ENCODE data around the gene TNF.

Gene TNF

GRCh38 chr6:31575335-31575901, at the start of gene TNF:
Gene TNF, plus strand, starts transcription at chr6:31575565. Its CDS starts 177 bp downstream, at chr6:31575742.
- no peak for DNase-seq (ENCODE audit: low read depth, low spot score)
- no peak within 1 kb of the TSS for H3K27ac ChIP-seq

- H3K27ac ChIP-seq = no peak overlapping the region
- no peak for DNase-seq (ENCODE audit: low read depth, low spot score)
Measured at GRCh38 chr6:31525932-31526591, 49.3 kb upstream of the TNF start.

DNA sequence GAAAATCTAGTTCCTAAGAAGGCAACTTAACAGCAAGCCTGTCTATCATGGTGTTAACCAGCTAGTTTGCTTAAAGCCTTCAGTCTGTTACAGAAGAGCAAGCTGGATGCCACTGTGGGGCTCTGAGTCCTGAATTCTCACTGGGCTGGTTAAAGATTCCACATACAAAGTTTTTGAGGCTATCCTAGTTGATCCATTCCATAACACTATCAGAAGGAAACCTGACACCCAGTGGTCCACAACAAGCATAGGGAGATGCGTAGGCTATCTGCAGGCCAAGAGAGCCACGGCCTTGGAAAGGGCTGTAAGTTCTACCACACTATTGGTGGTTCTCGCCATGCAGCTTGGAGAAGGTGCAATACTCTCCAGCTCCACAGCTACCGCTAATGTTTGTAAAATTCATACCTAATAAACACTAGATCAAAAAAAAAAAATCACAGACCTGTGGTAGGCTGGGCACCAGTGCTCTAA, 47.0 kb upstream of the TNF start:
- no peak overlapping the region for H3K27ac ChIP-seq
- DNase-seq (ENCODE audit: low read depth, low spot score) = no peak

DNA sequence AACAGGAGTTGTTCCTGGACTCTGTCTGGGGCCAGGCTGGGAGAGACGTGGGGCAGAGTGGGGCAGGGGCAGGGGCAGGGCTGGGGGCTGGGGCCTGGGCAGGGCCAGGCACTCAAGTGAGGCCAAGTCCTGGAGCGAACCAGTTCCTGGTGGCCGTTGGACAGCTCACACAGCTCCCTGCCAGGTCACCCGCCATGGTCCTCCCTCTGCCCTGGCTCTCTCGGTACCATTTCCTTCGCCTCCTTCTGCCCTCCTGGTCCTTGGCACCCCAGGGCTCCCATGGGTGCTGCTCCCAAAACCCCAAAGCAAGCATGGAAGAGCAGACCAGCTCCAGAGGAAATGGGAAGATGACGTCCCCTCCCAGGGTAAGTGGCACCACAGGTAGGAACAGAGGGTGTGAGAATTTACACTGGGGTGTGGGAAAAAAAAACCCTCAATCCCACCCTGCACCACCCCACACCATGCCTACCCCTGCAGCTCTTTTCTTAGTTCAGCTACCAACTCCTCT, 46.5 kb upstream of the TNF start, which contains the start of gene MCCD1:
TSS of gene MCCD1 (plus strand) at position 142 of the 508 bp plus-strand sequence. CDS start at position 195, 53 bp downstream.
- no peak within 1 kb of the TSS for H3K27ac ChIP-seq
- DNase-seq (ENCODE audit: low read depth, low spot score) = no peak

DNA sequence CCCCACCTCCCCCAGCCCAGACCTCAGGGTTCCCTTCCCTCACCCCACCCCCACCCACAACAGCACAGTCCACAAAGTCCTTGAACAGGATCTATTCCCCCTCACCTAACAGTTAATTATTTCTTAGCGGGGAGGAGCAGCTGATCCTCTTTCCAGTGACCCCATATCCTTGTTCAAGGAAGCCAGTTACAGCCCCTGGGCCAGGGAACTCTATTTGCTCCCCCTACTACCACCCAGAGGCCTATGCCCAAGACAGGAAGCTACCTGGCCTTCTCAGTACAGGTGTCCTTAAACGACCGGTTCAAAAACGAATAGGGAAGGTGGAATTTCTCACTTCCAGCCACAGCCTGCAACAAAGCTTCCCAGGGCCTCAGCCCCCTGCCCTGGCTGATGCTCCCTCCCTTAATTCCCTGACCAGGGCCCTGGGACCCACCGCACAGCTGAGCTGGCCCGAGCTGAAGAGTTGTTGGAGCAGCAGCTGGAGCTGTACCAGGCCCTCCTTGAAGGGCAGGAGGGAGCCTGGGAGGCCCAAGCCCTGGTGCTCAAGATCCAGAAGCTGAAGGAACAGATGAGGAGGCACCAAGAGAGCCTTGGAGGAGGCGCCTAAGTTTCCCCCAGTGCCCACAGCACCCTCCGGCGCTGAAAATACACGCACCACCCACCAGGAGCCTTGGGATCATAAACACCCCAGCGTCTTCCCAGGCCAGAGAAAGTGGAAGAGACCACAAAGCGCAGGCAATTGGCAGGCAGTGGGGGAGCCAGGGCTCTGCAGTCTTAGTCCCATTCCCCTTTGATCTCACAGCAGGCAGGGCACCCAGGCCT, 45.8 kb upstream of the TNF start:
- no peak for DNase-seq (ENCODE audit: low read depth, low spot score)
- no peak overlapping the region for H3K27ac ChIP-seq

DNA sequence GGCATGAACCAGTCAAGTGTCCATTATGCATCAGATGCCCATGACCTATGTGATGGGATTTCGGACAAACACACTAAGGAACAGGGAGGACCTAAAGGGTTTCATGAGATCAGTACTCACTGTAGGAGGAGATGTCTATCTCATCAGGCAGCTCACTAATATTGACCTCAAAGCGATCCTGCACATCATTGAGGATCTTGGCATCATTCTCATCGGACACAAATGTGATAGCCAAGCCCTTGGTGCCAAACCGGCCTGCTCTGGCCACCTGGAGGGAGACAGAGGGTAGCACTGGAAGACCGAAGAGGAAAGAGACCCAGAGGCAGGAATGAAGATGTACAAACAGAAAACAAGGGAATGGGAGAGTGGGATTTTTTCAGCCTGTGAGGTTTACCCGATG, 44.7 kb upstream of the TNF start:
- no peak overlapping the region for H3K27ac ChIP-seq
- no peak for DNase-seq (ENCODE audit: low read depth, low spot score)

GRCh38 chr6:31531162-31531561, 44.2 kb upstream of the TNF start:
- no peak for DNase-seq (ENCODE audit: low read depth, low spot score)
- H3K27ac ChIP-seq = no peak overlapping the region

DNA sequence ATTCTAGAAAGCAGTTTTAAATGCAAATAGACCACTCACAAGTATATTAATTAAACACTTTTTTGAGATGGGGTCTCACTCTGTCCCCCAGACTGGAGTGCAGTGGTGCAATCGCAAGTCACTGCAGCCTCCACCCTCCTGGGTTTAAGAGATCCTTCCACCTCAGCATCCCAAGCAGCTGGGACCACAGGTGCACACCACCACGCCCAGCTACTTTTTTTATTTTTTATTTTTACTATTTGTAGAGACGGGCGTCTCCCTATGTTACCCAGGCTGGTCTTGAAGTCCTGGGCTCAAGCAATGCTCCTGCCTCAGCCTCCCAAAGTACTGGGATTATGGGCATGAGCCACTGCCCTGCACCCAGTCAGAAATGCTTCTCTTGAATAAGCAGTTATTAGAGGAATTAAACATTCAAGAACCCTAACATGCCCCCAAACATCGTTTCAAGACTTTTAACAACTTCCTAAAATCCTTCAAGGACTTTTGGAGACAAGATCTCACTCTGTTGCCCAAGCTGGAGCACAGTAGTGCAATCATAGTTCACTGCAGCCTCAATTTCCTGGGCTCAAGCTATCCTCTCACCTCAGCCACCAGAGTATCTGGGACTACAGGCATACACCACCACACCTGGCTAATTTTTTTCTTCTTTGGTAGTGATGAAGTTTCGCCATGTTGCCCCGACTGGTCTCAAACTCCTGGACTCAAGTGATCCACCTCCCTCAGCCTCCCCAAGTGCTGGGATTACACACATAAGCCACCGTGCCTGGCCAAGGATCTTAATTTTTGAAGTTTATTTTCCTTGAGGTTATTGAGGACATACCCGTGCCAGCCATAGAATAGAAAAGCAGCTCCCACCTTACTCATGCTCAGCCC, 43.4 kb upstream of the TNF start:
- DNase-seq (ENCODE audit: low read depth, low spot score) = no peak

DNA sequence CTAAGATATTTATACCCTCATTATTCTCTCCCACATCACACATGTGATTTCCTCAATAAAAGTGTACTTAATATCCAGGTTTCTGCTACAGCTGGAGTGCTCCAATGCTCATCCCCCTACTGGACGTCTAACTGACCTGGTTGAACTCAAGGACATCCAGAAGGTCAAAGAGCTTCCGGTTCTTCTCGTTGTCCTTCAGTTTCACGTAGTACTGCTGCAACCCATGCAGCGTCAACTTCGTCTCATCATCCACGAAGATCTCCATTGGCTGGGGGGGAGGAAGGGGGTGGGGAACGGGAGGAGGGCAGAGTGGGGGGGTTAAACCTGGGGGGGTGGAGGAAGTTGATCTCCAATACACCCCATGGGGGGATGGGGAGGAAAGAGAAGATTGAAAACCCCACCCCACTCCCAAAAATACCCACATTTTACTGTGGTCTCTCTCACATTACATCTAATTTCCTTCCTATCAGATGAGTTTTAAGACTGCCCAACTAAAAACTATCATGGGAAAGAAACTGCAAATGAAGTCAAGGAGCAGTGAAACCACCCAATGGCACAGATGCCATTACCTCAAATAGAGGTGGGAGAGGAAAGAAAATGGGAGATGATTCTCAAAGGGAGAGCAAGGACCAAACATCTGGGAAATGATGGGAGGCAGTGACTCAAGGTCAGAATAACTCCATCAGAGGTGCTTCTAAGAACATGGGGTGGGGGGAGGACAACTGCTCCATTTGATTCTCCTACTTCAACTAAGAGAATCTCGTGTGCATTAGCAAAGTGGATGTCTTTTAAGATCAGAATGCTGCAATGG, 42.5 kb upstream of the TNF start:
- no peak overlapping the region for H3K27ac ChIP-seq
- DNase-seq (ENCODE audit: low read depth, low spot score) = no peak

More for the DNA sequence above, 43.4 kb upstream of the TNF start:
- no peak overlapping the region for H3K27ac ChIP-seq

DNA sequence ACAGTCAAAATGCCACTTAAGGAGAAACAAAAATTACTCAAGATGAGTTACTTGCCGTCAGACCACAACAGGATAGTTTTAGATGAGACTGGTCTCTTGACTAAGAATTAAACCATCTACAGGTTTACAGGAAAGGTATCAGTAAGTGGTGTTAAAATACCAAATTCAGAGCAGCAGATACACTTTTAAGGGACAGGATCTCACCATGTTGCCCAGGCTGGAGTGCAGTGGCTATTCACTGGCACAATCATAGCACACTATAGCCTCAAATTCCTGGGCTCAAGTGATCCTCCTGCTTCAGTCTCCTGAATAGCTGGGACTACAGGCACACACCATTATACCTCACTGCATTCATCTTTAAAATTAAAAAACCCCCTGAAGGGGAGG, 41.9 kb upstream of the TNF start:
- DNase-seq (ENCODE audit: low read depth, low spot score) = no peak
- H3K27ac ChIP-seq = no peak overlapping the region

DNA sequence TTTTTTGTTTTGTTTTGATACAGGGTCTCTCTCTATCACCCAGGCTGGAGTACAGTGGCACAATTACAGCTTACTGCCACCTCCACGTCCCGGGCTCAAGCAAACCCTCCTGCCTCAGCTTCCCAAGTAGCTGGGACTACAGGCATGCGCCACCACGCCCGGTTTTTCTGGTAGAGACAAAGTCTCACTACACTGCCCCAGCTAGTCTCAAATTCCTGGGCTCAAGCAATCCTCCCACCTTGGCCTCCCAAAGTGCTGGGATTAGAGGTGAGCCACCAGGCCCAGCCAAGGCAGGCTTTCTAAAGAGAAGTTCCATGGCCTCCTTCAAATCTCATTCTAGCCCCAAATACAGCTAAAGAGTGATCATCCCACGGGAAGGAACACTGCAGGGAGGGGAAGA, 41.4 kb upstream of the TNF start:
- no peak overlapping the region for H3K27ac ChIP-seq

DNA sequence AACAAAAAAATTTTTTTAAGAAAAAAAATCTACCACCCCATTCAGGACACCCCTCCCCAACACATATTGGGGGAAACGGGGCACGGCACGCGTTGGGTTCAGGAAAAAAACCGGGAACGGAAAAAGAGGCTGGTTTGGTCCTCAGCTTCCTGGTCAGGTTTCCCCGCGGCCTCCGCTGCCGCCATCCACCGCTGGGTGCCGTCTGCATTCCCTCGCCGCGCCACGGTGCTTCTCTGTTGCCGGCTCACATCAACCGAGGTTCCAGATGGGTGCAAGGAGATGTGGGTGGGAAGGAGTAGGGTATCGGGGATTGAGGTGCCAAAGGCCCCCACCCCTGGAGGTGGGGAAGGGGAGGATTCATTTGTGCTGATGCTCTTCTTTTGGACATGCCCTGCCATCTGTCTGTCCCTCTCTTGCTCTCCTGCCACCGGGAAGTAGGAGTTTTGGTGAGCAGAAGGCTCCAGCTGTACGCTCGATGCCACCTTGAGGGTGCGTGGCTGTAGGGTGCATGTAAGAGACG, 40.8 kb upstream of the TNF start:
- DNase-seq (ENCODE audit: low read depth, low spot score) = no peak
- H3K27ac ChIP-seq = no peak overlapping the region

More for the DNA sequence above, 41.4 kb upstream of the TNF start:
- no peak for DNase-seq (ENCODE audit: low read depth, low spot score)

- no peak overlapping the region for H3K27ac ChIP-seq
- DNase-seq (ENCODE audit: low read depth, low spot score) = no peak
Measured at GRCh38 chr6:31535538-31536324, 39.6 kb upstream of the TNF start.

GRCh38 chr6:31538805-31539400, 36.5 kb upstream of the TNF start:
- peak overlapping the region; percentile 91 for H3K27ac ChIP-seq
- no peak for DNase-seq (ENCODE audit: low read depth, low spot score)

GRCh38 chr6:31540640-31541039, 34.7 kb upstream of the TNF start:
- no peak for DNase-seq (ENCODE audit: low read depth, low spot score)
- peak overlapping the region; percentile 91 for H3K27ac ChIP-seq

- H3K27ac ChIP-seq = peak overlapping the region; percentile 91
- DNase-seq (ENCODE audit: low read depth, low spot score) = no peak
Measured at GRCh38 chr6:31541059-31541657, 34.2 kb upstream of the TNF start.

Measured in epithelial cell of prostate (primary cell).